Measurements from ENCODE around the gene EBLN1. TPM values are rescaled to one million over a fixed set of nuclear protein-coding genes. Genes with fewer than 3 reads are reported as not detected.

The EBLN1 gene
- total RNA-seq, 1 experiment from 2014 or later = not detected

- Histone ChIP-seq H4K8ac (replicated peaks; ENCODE audit: insufficient read length, low read depth, low read length) (no peak overlapping the region), H3K27ac (ENCODE audit: insufficient read length, low read depth, low read length) (no peak overlapping the region), H4K5ac (ENCODE audit: insufficient read length, low read depth, low read length) (no peak overlapping the region), H3K23me2 (ENCODE audit: insufficient read length, low read depth, low read length, poor library complexity, severe bottlenecking) (no peaks in the 10 kb centered on the region), H3T11ph (ENCODE audit: low read length) (no peak overlapping the region), H2BK120ac (ENCODE audit: low read depth, low read length, poor library complexity, severe bottlenecking) (no peak overlapping the region), H2AFZ (ENCODE audit: low read length) (no peak overlapping the region), H4K20me1 (ENCODE audit: control insufficient read depth, insufficient read depth, insufficient read length) (no peaks in the 10 kb centered on the region), H3K27me3 (ENCODE audit: insufficient read depth, low read length) (no peaks in the 10 kb centered on the region), H3K56ac (ENCODE audit: insufficient read length, low read depth, low read length) (no peak overlapping the region), H4K91ac (ENCODE audit: insufficient read length, low read depth, low read length) (no peak overlapping the region), H3K9ac (ENCODE audit: extremely low read depth, insufficient read length, low read length) (no peak overlapping the region), H2BK20ac (ENCODE audit: low read depth, low read length, poor library complexity, severe bottlenecking) (no peak overlapping the region), H3K23ac (ENCODE audit: insufficient read length, low read depth, low read length) (no peak overlapping the region), H2AK5ac (ENCODE audit: insufficient read length, low read length) (no peak overlapping the region), H2BK15ac (ENCODE audit: low read depth, low read length) (no peak overlapping the region), H3K79me2 (ENCODE audit: insufficient read depth, low read length) (no peaks in the 10 kb centered on the region), H3K79me1 (ENCODE audit: insufficient read depth, low read depth, low read length, poor library complexity, severe bottlenecking) (no peaks in the 10 kb centered on the region), H2BK5ac (ENCODE audit: insufficient read length, low read length) (no peak overlapping the region), H3K14ac (ENCODE audit: insufficient read depth, low read length) (no peak overlapping the region), H3K4me2 (ENCODE audit: insufficient read depth, insufficient read length, low read length) (no peak overlapping the region), H3K18ac (ENCODE audit: insufficient read length, low read depth, low read length) (no peak overlapping the region), H2BK12ac (ENCODE audit: insufficient read length, low read depth, low read length) (no peak overlapping the region), H3K4ac (ENCODE audit: low read depth, low read length) (no peak overlapping the region), H3K4me1 (ENCODE audit: insufficient read depth, low read length) (no peaks in the 10 kb centered on the region), H3K9me3 (ENCODE audit: control insufficient read depth, low read depth, low read length) (no peaks in the 10 kb centered on the region)
- H3K9me3 Mint-ChIP-seq = peaks cover 0 to 3% of the 10 kb centered on the region in 2 experiments; a peak in 2 of 5 replicates
- WGBS (ENCODE audit: extremely low coverage, insufficient read length, low lambda C conversion rate) = no CpG with 5 or more reads among the region's 4 CpGs
- peaks cover 21% of the 10 kb centered on the region for H3K27me3 Mint-ChIP-seq (ENCODE audit: low read depth)
- H3K36me3 Mint-ChIP-seq (ENCODE audit: insufficient read depth in 1 of 3, low read depth in 3 of 3) = no peaks in the 10 kb centered on the region; a peak in 1 of 7 replicates
- TF ChIP-seq, protein P1, sequence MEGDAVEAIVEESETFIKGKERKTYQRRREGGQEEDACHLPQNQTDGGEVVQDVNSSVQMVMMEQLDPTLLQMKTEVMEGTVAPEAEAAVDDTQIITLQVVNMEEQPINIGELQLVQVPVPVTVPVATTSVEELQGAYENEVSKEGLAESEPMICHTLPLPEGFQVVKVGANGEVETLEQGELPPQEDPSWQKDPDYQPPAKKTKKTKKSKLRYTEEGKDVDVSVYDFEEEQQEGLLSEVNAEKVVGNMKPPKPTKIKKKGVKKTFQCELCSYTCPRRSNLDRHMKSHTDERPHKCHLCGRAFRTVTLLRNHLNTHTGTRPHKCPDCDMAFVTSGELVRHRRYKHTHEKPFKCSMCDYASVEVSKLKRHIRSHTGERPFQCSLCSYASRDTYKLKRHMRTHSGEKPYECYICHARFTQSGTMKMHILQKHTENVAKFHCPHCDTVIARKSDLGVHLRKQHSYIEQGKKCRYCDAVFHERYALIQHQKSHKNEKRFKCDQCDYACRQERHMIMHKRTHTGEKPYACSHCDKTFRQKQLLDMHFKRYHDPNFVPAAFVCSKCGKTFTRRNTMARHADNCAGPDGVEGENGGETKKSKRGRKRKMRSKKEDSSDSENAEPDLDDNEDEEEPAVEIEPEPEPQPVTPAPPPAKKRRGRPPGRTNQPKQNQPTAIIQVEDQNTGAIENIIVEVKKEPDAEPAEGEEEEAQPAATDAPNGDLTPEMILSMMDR (conservative IDR thresholded peaks at IDR 0.05) = no peak
- no peak overlapping the region for H3K4me3 Mint-ChIP-seq
- no peaks in the 10 kb centered on the region for H3K4me1 Mint-ChIP-seq
- H3K27ac Mint-ChIP-seq = no peak overlapping the region
- no peak for DNase-seq
Measured at GRCh38 chr10:22265839-22266537, 48.2 kb upstream of the EBLN1 start.

Measured in H9 (cell line).